Glutamatergic neuron (in vitro differentiated cells): ENCODE data around the gene CTBS. TPM values are rescaled to one million over a fixed set of nuclear protein-coding genes. Genes with fewer than 3 reads are reported as not detected.
"Not testable (repeated sequence)": the region's sequence is repeated elsewhere in the genome, so short reads cannot be mapped to it uniquely, and the experiment has no call there.

Experiments used
- DNase-seq: peaks from one replicate; pipeline ENCODE4 v3.0.0; 2022
- H3K27ac Mint-ChIP-seq: one replicate; pipeline ENCODE4 v1.8.0; 2020; ENCODE audit warnings: mild to moderate bottlenecking, mixed read lengths, inconsistent platforms; ENCODE audit not compliant: unreplicated experiment
- H3K27me3 Mint-ChIP-seq: one replicate; pipeline ENCODE4 v1.8.0; 2020; ENCODE audit warnings: mild to moderate bottlenecking, moderate library complexity, mixed read lengths, inconsistent platforms; ENCODE audit not compliant: unreplicated experiment
- H3K36me3 Mint-ChIP-seq: one replicate; pipeline ENCODE4 v1.8.0; 2020; ENCODE audit warnings: mild to moderate bottlenecking, mixed read lengths, inconsistent platforms; ENCODE audit not compliant: unreplicated experiment
- H3K4me1 Mint-ChIP-seq: one replicate; pipeline ENCODE4 v1.8.0; 2020; ENCODE audit warnings: mild to moderate bottlenecking, low read depth, mixed read lengths, inconsistent platforms; ENCODE audit not compliant: unreplicated experiment
- H3K4me3 Mint-ChIP-seq: one replicate; pipeline ENCODE4 v1.8.0; 2020; ENCODE audit warnings: mild to moderate bottlenecking, mixed read lengths, inconsistent platforms; ENCODE audit not compliant: unreplicated experiment
- H3K9me3 Mint-ChIP-seq: one replicate; pipeline ENCODE4 v1.8.0; 2020; ENCODE audit warnings: mild to moderate bottlenecking, moderate library complexity, mixed read lengths, inconsistent platforms; ENCODE audit not compliant: unreplicated experiment
- total RNA-seq: library from RNA; stranded (reverse); fragmentation: NEBNext Ultra II Directional; extraction: Animal tissue kit (Norgen Biotek cat#: 25700); gene quantifications from one replicate; pipeline ENCODE4 v1.2.1, GENCODE V29; 2021; ENCODE audit not compliant: unreplicated experiment
- TF ChIP-seq, protein P1 (sequence below): fragments of 200-600 bp; sonication (generic); IDR thresholded peaks from one replicate; pipeline ENCODE4 v1.5.0; 2021; ENCODE audit not compliant: partially characterized antibody, unreplicated experiment

Gene CTBS
- total RNA-seq, 1 donor from 2014 or later, result 2.0 TPM

GRCh38 chr1:84600796-84601195, 26.6 kb upstream of the CTBS start:
- H3K4me3 Mint-ChIP-seq, result no peak overlapping the region
- DNase-seq, result no peak
- H3K4me1 Mint-ChIP-seq, result peaks cover 2% of the 10 kb centered on the region
- peaks cover under 1% of the 10 kb centered on the region for H3K9me3 Mint-ChIP-seq
- TF ChIP-seq, protein P1, sequence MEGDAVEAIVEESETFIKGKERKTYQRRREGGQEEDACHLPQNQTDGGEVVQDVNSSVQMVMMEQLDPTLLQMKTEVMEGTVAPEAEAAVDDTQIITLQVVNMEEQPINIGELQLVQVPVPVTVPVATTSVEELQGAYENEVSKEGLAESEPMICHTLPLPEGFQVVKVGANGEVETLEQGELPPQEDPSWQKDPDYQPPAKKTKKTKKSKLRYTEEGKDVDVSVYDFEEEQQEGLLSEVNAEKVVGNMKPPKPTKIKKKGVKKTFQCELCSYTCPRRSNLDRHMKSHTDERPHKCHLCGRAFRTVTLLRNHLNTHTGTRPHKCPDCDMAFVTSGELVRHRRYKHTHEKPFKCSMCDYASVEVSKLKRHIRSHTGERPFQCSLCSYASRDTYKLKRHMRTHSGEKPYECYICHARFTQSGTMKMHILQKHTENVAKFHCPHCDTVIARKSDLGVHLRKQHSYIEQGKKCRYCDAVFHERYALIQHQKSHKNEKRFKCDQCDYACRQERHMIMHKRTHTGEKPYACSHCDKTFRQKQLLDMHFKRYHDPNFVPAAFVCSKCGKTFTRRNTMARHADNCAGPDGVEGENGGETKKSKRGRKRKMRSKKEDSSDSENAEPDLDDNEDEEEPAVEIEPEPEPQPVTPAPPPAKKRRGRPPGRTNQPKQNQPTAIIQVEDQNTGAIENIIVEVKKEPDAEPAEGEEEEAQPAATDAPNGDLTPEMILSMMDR, result no peak
- H3K36me3 Mint-ChIP-seq, result peaks cover 23% of the 10 kb centered on the region
- H3K27me3 Mint-ChIP-seq, result peaks cover 7% of the 10 kb centered on the region
- no peak overlapping the region for H3K27ac Mint-ChIP-seq

GRCh38 chr1:84598846-84599741, 24.9 kb upstream of the CTBS start:
- no peak for DNase-seq
- H3K36me3 Mint-ChIP-seq, result peaks cover 7% of the 10 kb centered on the region
- no peaks in the 10 kb centered on the region for H3K9me3 Mint-ChIP-seq
- TF ChIP-seq, protein P1, result no peak
- no peak overlapping the region for H3K27ac Mint-ChIP-seq
- peaks cover under 1% of the 10 kb centered on the region for H3K27me3 Mint-ChIP-seq
- no peak overlapping the region for H3K4me3 Mint-ChIP-seq
- peaks cover 2% of the 10 kb centered on the region for H3K4me1 Mint-ChIP-seq

DNA sequence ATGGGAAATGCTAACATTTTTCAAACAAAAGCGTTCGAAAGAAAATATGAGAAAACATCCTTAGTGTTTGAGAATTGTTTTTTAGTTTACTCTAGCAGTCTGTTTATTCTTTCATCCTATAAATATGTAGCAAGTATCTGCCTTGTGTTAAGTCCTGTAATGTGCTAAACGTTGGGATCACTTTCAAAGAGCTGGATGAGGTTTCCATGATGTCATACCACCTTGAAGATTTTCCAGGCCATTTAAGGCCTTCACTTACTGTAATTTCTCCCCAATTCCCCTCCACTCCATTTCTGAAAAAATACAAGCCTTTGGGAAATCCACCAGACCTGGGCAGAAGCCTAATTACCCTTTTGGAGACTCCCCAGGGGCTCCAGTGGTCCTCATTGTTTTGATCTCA, 24.2 kb upstream of the CTBS start:
- H3K27ac Mint-ChIP-seq, result no peak overlapping the region
- no peaks in the 10 kb centered on the region for H3K27me3 Mint-ChIP-seq
- peaks cover 2% of the 10 kb centered on the region for H3K4me1 Mint-ChIP-seq
- DNase-seq, result no peak
- TF ChIP-seq, protein P1, result no peak
- no peaks in the 10 kb centered on the region for H3K9me3 Mint-ChIP-seq
- H3K4me3 Mint-ChIP-seq, result no peak overlapping the region
- peaks cover 7% of the 10 kb centered on the region for H3K36me3 Mint-ChIP-seq

DNA sequence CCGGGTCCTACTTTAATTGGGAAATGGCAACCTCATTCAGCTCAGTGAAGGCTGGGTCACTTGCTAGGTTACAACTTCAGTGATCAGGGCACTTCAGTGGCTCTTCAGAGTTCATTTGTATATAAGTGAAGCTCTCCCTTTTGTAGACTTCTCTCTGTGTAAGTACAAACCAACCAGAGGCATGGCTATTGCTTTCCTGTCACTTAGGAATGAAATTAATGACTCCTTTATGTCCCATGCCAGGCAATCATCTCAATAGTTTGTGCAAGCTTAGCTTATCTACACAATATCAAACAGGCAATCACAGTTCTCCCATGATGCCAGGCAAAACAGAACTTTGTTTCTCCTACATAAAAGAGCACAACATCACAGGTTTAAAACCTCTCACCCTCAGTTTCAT, 22.8 kb upstream of the CTBS start:
- H3K4me3 Mint-ChIP-seq, result no peak overlapping the region
- peaks cover 2% of the 10 kb centered on the region for H3K36me3 Mint-ChIP-seq
- no peak overlapping the region for H3K27ac Mint-ChIP-seq
- DNase-seq, result no peak
- TF ChIP-seq, protein P1, result no peak
- no peaks in the 10 kb centered on the region for H3K27me3 Mint-ChIP-seq
- peaks cover 2% of the 10 kb centered on the region for H3K4me1 Mint-ChIP-seq
- no peaks in the 10 kb centered on the region for H3K9me3 Mint-ChIP-seq

DNA sequence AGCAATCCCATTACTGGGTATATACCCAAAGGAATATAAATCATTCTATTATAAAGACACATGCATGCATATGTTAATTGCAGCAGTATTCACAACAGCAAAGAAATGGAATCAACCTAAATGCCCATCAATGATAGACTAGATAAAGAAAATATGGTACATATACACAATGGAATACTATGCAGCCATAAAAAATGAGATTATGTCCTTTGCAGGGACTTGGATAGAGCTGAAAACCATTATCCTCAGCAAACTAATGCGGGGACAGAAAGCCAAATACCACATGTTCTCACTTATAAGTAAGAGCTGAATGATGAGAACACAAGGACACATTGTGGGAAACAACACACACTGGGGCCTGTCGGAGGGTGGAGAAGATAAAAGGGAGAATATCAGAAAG, 20.7 kb upstream of the CTBS start:
- H3K4me3 Mint-ChIP-seq, DNase-seq, H3K27me3 Mint-ChIP-seq, H3K36me3 Mint-ChIP-seq, H3K9me3 Mint-ChIP-seq, H3K4me1 Mint-ChIP-seq, H3K27ac Mint-ChIP-seq: not testable (repeated sequence)
